A549 treated with Hydrocortisone at 1 μM for 4 hours (cell line): ENCODE results near the gene ZRANB1. TPM values are rescaled to one million over a fixed set of nuclear protein-coding genes. Genes with fewer than 3 reads are reported as not detected.

Experiments used
- total RNA-seq: library from RNA; stranded (reverse); fragments of 200-300 nt; extraction: Qiagen RNA extraction; gene quantifications from 5 replicates; pipeline ENCODE4 v1.2.3, GENCODE V29; 2022

ZRANB1 gene
- 6.8 to 10.6 TPM (median 8.9 TPM) in 5 replicates for total RNA-seq

GRCh38 chr10:124941823-124942222 is at the start of gene ZRANB1:
Gene ZRANB1, plus strand, starts transcription at chr10:124942123. Its CDS starts 371 bp downstream, at chr10:124942494.

Other genes with a start within 250 kb of the ZRANB1 start
- 10.3 to 13.2 TPM (median 12.9 TPM) in 5 replicates for gene FAM53B, start 197.7 kb upstream of the ZRANB1 start, total RNA-seq
- gene EEF1AKMT2, start 150.2 kb upstream of the ZRANB1 start, total RNA-seq: 15.3 to 22.3 TPM (median 17.6 TPM) in 5 replicates
- gene ABRAXAS2, start 140.3 kb upstream of the ZRANB1 start, total RNA-seq: 13.5 to 21.2 TPM (median 15.4 TPM) in 5 replicates
- gene CTBP2, start 218.4 kb downstream of the ZRANB1 start, total RNA-seq: 100 to 129 TPM (median 119 TPM) in 5 replicates